Neural cell (in vitro differentiated cells): ENCODE measurements around the gene FBXO11. TPM values are rescaled to one million over a fixed set of nuclear protein-coding genes. Genes with fewer than 3 reads are reported as not detected.

Source experiments
- H2AFZ ChIP-seq: fragments of 200-600, 300-800 bp; sonication (generic), shearing (Covaris generic); 2 replicates; pipeline ENCODE4 v1.6.0; 2014; ENCODE audit warnings: low read depth, mild to moderate bottlenecking, antibody characterized with exemption, low read length, moderate library complexity
- H3F3A ChIP-seq: fragments of 200-600 bp; shearing (Covaris generic); 2 replicates; pipeline ENCODE4 v1.6.1; 2016; ENCODE audit warnings: mild to moderate bottlenecking, moderate library complexity, mixed read lengths, antibody characterized with exemption, low read length; ENCODE audit not compliant: insufficient read depth, poor library complexity, severe bottlenecking
- H3K27ac ChIP-seq: fragments of 200-600, 300-800 bp; sonication (generic), shearing (Covaris generic); 2 replicates; pipeline ENCODE4 v1.5.1; 2014; ENCODE audit warnings: mild to moderate bottlenecking, low read length, moderate library complexity
- H3K27me3 ChIP-seq: fragments of 300-800, 200-600 bp; sonication (generic), shearing (Covaris generic); 2 replicates; pipeline ENCODE4 v1.6.0; 2014; ENCODE audit warnings: mild to moderate bottlenecking, low read depth, low read length, moderate library complexity; ENCODE audit not compliant: insufficient read depth
- H3K36me3 ChIP-seq: fragments of 300-800, 200-600 bp; sonication (generic), shearing (Covaris generic); 2 replicates; pipeline ENCODE4 v1.5.1; 2014; ENCODE audit warnings: mild to moderate bottlenecking, antibody characterized with exemption, low read length, moderate library complexity; ENCODE audit not compliant: insufficient read depth
- H3K4me2 ChIP-seq: fragments of 300-800, 200-600 bp; sonication (generic), shearing (Covaris generic); 2 replicates; pipeline ENCODE4 v1.6.0; 2014; ENCODE audit warnings: mild to moderate bottlenecking, low read length
- H3K4me3 ChIP-seq: fragments of 300-800, 200-600 bp; sonication (generic), shearing (Covaris generic); 2 replicates; pipeline ENCODE4 v1.5.1; 2014; ENCODE audit warnings: mild to moderate bottlenecking, low read length, moderate library complexity
- H3K79me2 ChIP-seq: fragments of 200-600 bp; shearing (Covaris generic); replicated peaks from 2 replicates; pipeline ENCODE4 v1.6.0; 2014; ENCODE audit warnings: mild to moderate bottlenecking, low read length, moderate library complexity; ENCODE audit not compliant: insufficient read depth
- H3K9ac ChIP-seq: fragments of 300-800, 200-600 bp; sonication (generic), shearing (Covaris generic); 2 replicates; pipeline ENCODE4 v1.6.1; 2016; ENCODE audit warnings: mild to moderate bottlenecking, low read length, mixed read lengths
- H3K9me2 ChIP-seq: fragments of 200-600 bp; shearing (Covaris generic); 2 replicates; pipeline ENCODE4 v1.6.1; 2016; ENCODE audit warnings: mild to moderate bottlenecking, low read length, mixed read lengths; ENCODE audit not compliant: insufficient read depth
- H3K9me3 ChIP-seq: fragments of 200-600, 300-800 bp; sonication (generic), shearing (Covaris generic); 2 replicates; pipeline ENCODE4 v1.6.1; 2016; ENCODE audit warnings: mild to moderate bottlenecking, mixed run types, low read length, moderate library complexity, mixed read lengths
- H4K20me1 ChIP-seq: fragments of 200-600 bp; shearing (Covaris generic); 2 replicates; pipeline ENCODE4 v1.6.1; 2016; ENCODE audit warnings: mild to moderate bottlenecking, mixed run types; ENCODE audit not compliant: insufficient read depth
- CTCF ChIP-seq: fragments of 450-650 bp; IDR thresholded peaks from 2 replicates; pipeline ENCODE4 v1.5.1; 2014; ENCODE audit warnings: antibody characterized with exemption, mild to moderate bottlenecking, moderate library complexity; ENCODE audit not compliant: poor library complexity, severe bottlenecking
- EP300 ChIP-seq: fragments of 450-650 bp; conservative IDR thresholded peaks from 2 replicates; pipeline ENCODE4 v1.6.1; 2014; ENCODE audit warnings: antibody characterized with exemption, mild to moderate bottlenecking, moderate library complexity; ENCODE audit not compliant: poor library complexity, severe bottlenecking
- EZH2 ChIP-seq: fragments of 200-600, 300-800 bp; shearing (Covaris generic), sonication (generic); IDR thresholded peaks from 2 replicates; pipeline ENCODE4 v1.6.1; 2014; ENCODE audit warnings: antibody characterized with exemption, low read length, borderline replicate concordance, mild to moderate bottlenecking; ENCODE audit not compliant: insufficient read depth, poor library complexity, severe bottlenecking
- MXI1 ChIP-seq: fragments of 450-650 bp; conservative IDR thresholded peaks from 2 replicates; pipeline ENCODE4 v1.6.1; 2014; ENCODE audit warnings: antibody characterized with exemption, mild to moderate bottlenecking; ENCODE audit not compliant: poor library complexity, severe bottlenecking
- POLR2AphosphoS5 ChIP-seq: IDR thresholded peaks from 2 replicates; pipeline ENCODE4 v1.6.1; 2012
- RAD21 ChIP-seq: fragments of 450-650 bp; conservative IDR thresholded peaks from 2 replicates; pipeline ENCODE4 v1.6.1; 2014; ENCODE audit warnings: antibody characterized with exemption, mild to moderate bottlenecking, moderate library complexity
- REST ChIP-seq: IDR thresholded peaks from 2 replicates; pipeline ENCODE4 v1.6.1; 2012; ENCODE audit warnings: borderline replicate concordance
- SMC3 ChIP-seq: fragments of 450-650 bp; conservative IDR thresholded peaks from 2 replicates; pipeline ENCODE4 v1.6.1; 2014; ENCODE audit warnings: antibody characterized with exemption, mild to moderate bottlenecking, moderate library complexity; ENCODE audit not compliant: poor library complexity
- TAF1 ChIP-seq: IDR thresholded peaks from 2 replicates; pipeline ENCODE4 v1.6.1; 2012; ENCODE audit warnings: low read depth
- polyA minus RNA-seq: library from RNA; depleted of rRNA, polyadenylated mRNA; stranded (reverse); fragments of >200 nt; gene quantifications from 2 replicates; pipeline ENCODE4 v1.2.3, GENCODE V29; 2014
- polyA plus RNA-seq: library from polyadenylated mRNA; depleted of rRNA; stranded (reverse); fragments of >200 nt; gene quantifications from 2 replicates; pipeline ENCODE4 v1.2.3, GENCODE V29; 2014

FBXO11 gene
- polyA plus RNA-seq (125 and 132 TPM in 2 replicates), polyA minus RNA-seq (185 and 247 TPM in 2 replicates)

GRCh38 chr2:47906157-47907038, at the start of gene FBXO11:
FBXO11 (minus strand) TSS chr2:47906498; CDS start chr2:47905720, 778 bp downstream.
- Histone ChIP-seq H3K9me3 (no peaks in the 10 kb centered on the region), H4K20me1 (peaks cover 26% of the 10 kb centered on the region), H3K4me3 (peak within 1 kb of the TSS; percentile 92), H3K27me3 (no peaks in the 10 kb centered on the region), H2AFZ (peak within 1 kb of the TSS; percentile 17), H3K4me2 (peak within 1 kb of the TSS; percentile 38), H3K36me3 (no peaks in the 10 kb centered on the region), H3K9me2 (no peaks in the 10 kb centered on the region), H3F3A (no peaks in the 10 kb centered on the region), H3K9ac (peak within 1 kb of the TSS; percentile 99), H3K79me2 (peaks cover 37% of the 10 kb centered on the region), H3K27ac (peak within 1 kb of the TSS; percentile 98)
- TF ChIP-seq MXI1 (no peak), TAF1 (peak; percentile 74), EZH2 (no peak), POLR2AphosphoS5 (peak; percentile 91), EP300 (peak; percentile 30), SMC3 (peak; percentile 68), RAD21 (peak; percentile 64), CTCF (peak; percentile 88), REST (peak; percentile 78)

GRCh38 chr2:47950340-47951301, 44.3 kb upstream of the FBXO11 start:
- Histone ChIP-seq H3K79me2 (no peaks in the 10 kb centered on the region), H3K36me3 (no peaks in the 10 kb centered on the region), H3K4me3 (no peak overlapping the region), H2AFZ (no peak overlapping the region), H3K9ac (no peak overlapping the region), H3K9me2 (no peaks in the 10 kb centered on the region), H3K27me3 (no peaks in the 10 kb centered on the region), H3K4me2 (no peak overlapping the region), H3F3A (no peaks in the 10 kb centered on the region), H3K9me3 (no peaks in the 10 kb centered on the region), H3K27ac (no peak overlapping the region), H4K20me1 (no peaks in the 10 kb centered on the region)
- no peak for TF ChIP-seq EZH2
- no peak for TF ChIP-seq POLR2AphosphoS5
- TF ChIP-seq CTCF: no peak
- no peak for TF ChIP-seq EP300
- TF ChIP-seq RAD21: no peak
- no peak for TF ChIP-seq REST
- no peak for TF ChIP-seq MXI1
- TF ChIP-seq SMC3: no peak
- TF ChIP-seq TAF1: no peak
